Mesenchymal stem cell (in vitro differentiated cells and primary cell): ENCODE results near the gene FKBP5.

Experiments used
- DNase-seq: peaks from one replicate; pipeline ENCODE4 v3.0.0-alpha.2; 2013
- H2AFZ ChIP-seq: one replicate; pipeline ENCODE4 v1.6.1; 2013; ENCODE audit warnings: low read depth, mild to moderate bottlenecking, control low read depth, inconsistent platforms, low read length, moderate library complexity
- H2AK5ac ChIP-seq: 2 replicates; pipeline ENCODE4 v1.6.1; 2013; ENCODE audit warnings: low read length, moderate library complexity, mild to moderate bottlenecking, inconsistent platforms; ENCODE audit not compliant: severe bottlenecking
- H2BK120ac ChIP-seq: one replicate; pipeline ENCODE4 v1.6.1; 2013; ENCODE audit warnings: low read depth, mild to moderate bottlenecking, inconsistent platforms, low read length, moderate library complexity
- H2BK12ac ChIP-seq, 2 experiments: one replicate each; pipeline ENCODE4 v1.6.1; 2013; ENCODE audit warnings: inconsistent platforms in 2 of 2, low read length in 2 of 2, mild to moderate bottlenecking in 2 of 2, moderate library complexity in 2 of 2, control low read depth in 1 of 2
- H2BK15ac ChIP-seq: one replicate; pipeline ENCODE4 v1.6.1; 2013; ENCODE audit warnings: mild to moderate bottlenecking, low read depth, inconsistent platforms; ENCODE audit not compliant: poor library complexity, severe bottlenecking
- H2BK5ac ChIP-seq: 2 replicates; pipeline ENCODE4 v1.6.1; 2013; ENCODE audit warnings: low read depth, mild to moderate bottlenecking, low read length, control low read depth, inconsistent platforms; ENCODE audit not compliant: poor library complexity, severe bottlenecking
- H3K14ac ChIP-seq, 2 experiments: one replicate each; pipeline ENCODE4 v1.6.1; 2013; ENCODE audit warnings: inconsistent platforms in 2 of 2, low read length in 2 of 2, control low read depth in 1 of 2, mild to moderate bottlenecking in 1 of 2, moderate library complexity in 1 of 2
- H3K18ac ChIP-seq, 2 experiments: one replicate each; pipeline ENCODE4 v1.6.1; 2013; ENCODE audit warnings: inconsistent platforms in 2 of 2, low read length in 2 of 2, control low read depth in 1 of 2, low read depth in 1 of 2, mild to moderate bottlenecking in 1 of 2
- H3K23ac ChIP-seq, 2 experiments: one replicate each; pipeline ENCODE4 v1.6.1; 2013; ENCODE audit warnings: inconsistent platforms in 2 of 2, low read length in 2 of 2, mild to moderate bottlenecking in 2 of 2, moderate library complexity in 2 of 2, control low read depth in 1 of 2
- H3K27ac ChIP-seq: 2 replicates; pipeline ENCODE4 v1.5.1; 2013; ENCODE audit warnings: mild to moderate bottlenecking, moderate library complexity, low read length, control low read depth, inconsistent platforms; ENCODE audit not compliant: poor library complexity, severe bottlenecking
- H3K27me3 ChIP-seq, 2 experiments: 2 replicates each; pipeline versions ENCODE4 v1.6.1 to v1.7.0; 2013; ENCODE audit warnings: low read length in 2 of 2, mild to moderate bottlenecking in 2 of 2, moderate library complexity in 2 of 2, control low read depth in 1 of 2, inconsistent platforms in 1 of 2; ENCODE audit not compliant: control insufficient read depth in 1 of 2, insufficient read depth in 1 of 2
- H3K36me3 ChIP-seq, 2 experiments: 2 replicates each; pipeline versions ENCODE4 v1.6.1 to v1.7.0; 2013; ENCODE audit warnings: low read length in 2 of 2, control low read depth in 1 of 2, inconsistent platforms in 1 of 2, low read depth in 1 of 2, mild to moderate bottlenecking in 1 of 2; ENCODE audit not compliant: insufficient read depth in 2 of 2, control insufficient read depth in 1 of 2
- H3K4ac ChIP-seq, 2 experiments: one replicate each; pipeline ENCODE4 v1.6.1; 2013; ENCODE audit warnings: inconsistent platforms in 2 of 2, low read length in 2 of 2, mild to moderate bottlenecking in 2 of 2, moderate library complexity in 2 of 2, control low read depth in 1 of 2, low read depth in 1 of 2
- H3K4me1 ChIP-seq: 2 replicates; pipeline ENCODE4 v1.6.1; 2013; ENCODE audit warnings: low read depth, low read length, control low read depth; ENCODE audit not compliant: control insufficient read depth, insufficient read depth
- H3K4me2 ChIP-seq: 2 replicates; pipeline ENCODE4 v1.6.1; 2013; ENCODE audit warnings: low read length, mild to moderate bottlenecking, inconsistent platforms; ENCODE audit not compliant: poor library complexity, severe bottlenecking
- H3K4me3 ChIP-seq, 2 experiments: 2 replicates each; pipeline versions ENCODE4 v1.5.1 to v1.7.0; 2013; ENCODE audit warnings: low read length in 2 of 2, mild to moderate bottlenecking in 2 of 2, control low read depth in 1 of 2, low read depth in 1 of 2; ENCODE audit not compliant: insufficient read depth in 1 of 2
- H3K79me1 ChIP-seq: replicated peaks from 2 replicates; pipeline ENCODE4 v1.6.1; 2013; ENCODE audit warnings: mild to moderate bottlenecking, control low read depth, low read length, inconsistent platforms; ENCODE audit not compliant: poor library complexity, severe bottlenecking
- H3K9ac ChIP-seq: 2 replicates; pipeline ENCODE4 v1.7.0; 2013; ENCODE audit warnings: mild to moderate bottlenecking, low read length, moderate library complexity
- H3K9me3 ChIP-seq: 2 replicates; pipeline ENCODE4 v1.7.0; 2013; ENCODE audit warnings: mild to moderate bottlenecking, low read length; ENCODE audit not compliant: control insufficient read depth
- H4K8ac ChIP-seq: one replicate; pipeline ENCODE4 v1.6.1; 2013; ENCODE audit warnings: inconsistent platforms, mild to moderate bottlenecking, low read length, moderate library complexity
- H4K91ac ChIP-seq: one replicate; pipeline ENCODE4 v1.6.1; 2013; ENCODE audit warnings: mild to moderate bottlenecking, low read length, inconsistent platforms
- whole genome bisulfite sequencing: methylation state at CpG from one replicate; pipeline ENCODE4 v1.1.7; 2013; ENCODE audit warnings: mixed read lengths; 5-methylcytosine and 5-hydroxymethylcytosine counted together

The FKBP5 gene

GRCh38 chr6:35552285-35552917, 136.3 kb downstream of the FKBP5 start:
- Histone ChIP-seq H2BK15ac (no peak overlapping the region), H2BK5ac (no peak overlapping the region), H3K9ac (no peak overlapping the region), H3K4me1 (no peaks in the 10 kb centered on the region), H3K23ac (no peak overlapping the region), H2AFZ (no peak overlapping the region), H3K9me3 (peaks cover 12% of the 10 kb centered on the region), H3K36me3 (no peaks in the 10 kb centered on the region), H4K8ac (no peak overlapping the region), H3K4me3 (no peak overlapping the region), H3K27ac (no peak overlapping the region), H3K4ac (no peak overlapping the region), H3K27me3 (peaks cover 0 to 25% of the 10 kb centered on the region in 2 experiments), H2BK12ac (no peak overlapping the region), H3K79me1 (no peaks in the 10 kb centered on the region), H3K18ac (no peak overlapping the region), H3K4me2 (no peak overlapping the region), H2BK120ac (no peak overlapping the region), H4K91ac (no peak overlapping the region), H2AK5ac (no peak overlapping the region), H3K14ac (no peak overlapping the region)
- WGBS: 71% methylated on average over 5 of the region's 5 CpGs
- DNase-seq: peak; percentile 18

GRCh38 chr6:35550437-35550836, 138.3 kb downstream of the FKBP5 start:
- H3K4me1 ChIP-seq: no peaks in the 10 kb centered on the region
- peaks cover 12% of the 10 kb centered on the region for H3K9me3 ChIP-seq
- H3K79me1 ChIP-seq: no peaks in the 10 kb centered on the region
- no peak overlapping the region for H2BK120ac ChIP-seq
- H2BK15ac ChIP-seq: no peak overlapping the region
- no peak overlapping the region for H4K8ac ChIP-seq
- H2AK5ac ChIP-seq: no peak overlapping the region
- H3K4ac ChIP-seq: no peak overlapping the region
- H4K91ac ChIP-seq: no peak overlapping the region
- H2AFZ ChIP-seq: no peak overlapping the region
- H3K36me3 ChIP-seq: no peaks in the 10 kb centered on the region
- WGBS: no CpG with 5 or more reads among the region's 1 CpG
- peaks cover 0 to 25% of the 10 kb centered on the region in 2 experiments for H3K27me3 ChIP-seq
- no peak overlapping the region for H3K18ac ChIP-seq
- no peak overlapping the region for H2BK12ac ChIP-seq
- no peak overlapping the region for H3K9ac ChIP-seq
- H3K23ac ChIP-seq: no peak overlapping the region
- H3K4me3 ChIP-seq: no peak overlapping the region
- H3K14ac ChIP-seq: no peak overlapping the region
- no peak overlapping the region for H3K4me2 ChIP-seq
- H3K27ac ChIP-seq: no peak overlapping the region
- no peak overlapping the region for H2BK5ac ChIP-seq
- no peak for DNase-seq

DNA sequence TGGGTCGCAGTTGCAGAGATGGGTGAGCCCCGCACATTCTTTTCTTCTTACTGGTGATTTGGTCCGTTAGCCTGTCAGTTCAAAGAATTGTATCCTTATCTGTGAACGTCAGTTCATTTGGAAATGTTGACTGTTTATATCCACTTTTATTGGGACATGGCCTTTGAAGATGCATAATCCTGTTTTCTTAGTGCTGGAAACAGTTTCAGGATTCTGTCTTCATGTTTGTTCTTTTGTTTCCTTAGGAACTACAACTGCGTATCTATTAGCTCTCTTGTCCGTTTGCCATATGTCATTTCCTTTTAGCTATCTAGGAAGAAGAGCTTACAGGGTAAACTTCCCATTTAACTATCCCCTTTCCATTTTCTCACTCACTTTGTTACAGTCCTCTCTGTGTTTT, 141.0 kb downstream of the FKBP5 start:
- no peak overlapping the region for H2BK15ac ChIP-seq
- H4K91ac ChIP-seq: no peak overlapping the region
- no peak for DNase-seq
- H4K8ac ChIP-seq: no peak overlapping the region
- no peak overlapping the region for H3K14ac ChIP-seq
- H3K4me3 ChIP-seq: no peak overlapping the region
- H2BK5ac ChIP-seq: no peak overlapping the region
- H3K18ac ChIP-seq: no peak overlapping the region
- no peak overlapping the region for H2AFZ ChIP-seq
- no peak overlapping the region for H2AK5ac ChIP-seq
- no peak overlapping the region for H3K27ac ChIP-seq
- peaks cover 4% of the 10 kb centered on the region for H3K4me1 ChIP-seq
- H3K79me1 ChIP-seq: no peaks in the 10 kb centered on the region
- H3K4me2 ChIP-seq: no peak overlapping the region
- H3K27me3 ChIP-seq: peaks cover 0 to 39% of the 10 kb centered on the region in 2 experiments
- WGBS: 64% methylated on average over 6 of the region's 6 CpGs
- H2BK120ac ChIP-seq: no peak overlapping the region
- no peak overlapping the region for H3K4ac ChIP-seq
- H3K9ac ChIP-seq: no peak overlapping the region
- no peaks in the 10 kb centered on the region for H3K36me3 ChIP-seq
- H3K23ac ChIP-seq: no peak overlapping the region
- no peak overlapping the region for H2BK12ac ChIP-seq
- H3K9me3 ChIP-seq: peaks cover 12% of the 10 kb centered on the region

GRCh38 chr6:35544769-35545361, 143.8 kb downstream of the FKBP5 start:
- 53% methylated on average over 10 of the region's 13 CpGs for WGBS
- Histone ChIP-seq H3K79me1 (no peaks in the 10 kb centered on the region), H2BK12ac (no peak overlapping the region), H2BK120ac (no peak overlapping the region), H3K4me1 (peaks cover 4% of the 10 kb centered on the region), H3K14ac (no peak overlapping the region), H3K23ac (no peak overlapping the region), H2AFZ (no peak overlapping the region), H2BK15ac (no peak overlapping the region), H3K18ac (no peak overlapping the region), H3K4me3 (no peak overlapping the region), H3K4ac (no peak overlapping the region), H2BK5ac (no peak overlapping the region), H3K9me3 (peaks cover 5% of the 10 kb centered on the region), H3K27me3 (peaks cover 0 to 34% of the 10 kb centered on the region in 2 experiments), H2AK5ac (no peak overlapping the region), H3K4me2 (no peak overlapping the region), H4K8ac (no peak overlapping the region), H3K9ac (no peak overlapping the region), H4K91ac (no peak overlapping the region), H3K27ac (no peak overlapping the region), H3K36me3 (no peaks in the 10 kb centered on the region)
- DNase-seq: no peak
